Bronchial epithelial cell (primary cell): Measurements from ENCODE around the gene KCNH4. TPM values are rescaled to one million over a fixed set of nuclear protein-coding genes. Genes with fewer than 3 reads are reported as not detected.

Experiments
- DNase-seq: peaks from one replicate; pipeline ENCODE4 v3.0.0-alpha.2; 2010; ENCODE audit warnings: low read depth
- FAIRE-seq: peaks from 2 replicates; lab custom pipeline; 2011; peaks lifted over from hg19 to GRCh38; lab: Jason Lieb, UNC
- H3K27me3 ChIP-seq: 2 replicates; pipeline ENCODE4 v1.5.1; 2011; ENCODE audit warnings: low read length; ENCODE audit not compliant: control insufficient read depth, insufficient read depth
- H3K36me3 ChIP-seq: 2 replicates; pipeline ENCODE4 v1.5.1; 2011; ENCODE audit warnings: low read length; ENCODE audit not compliant: control insufficient read depth, insufficient read depth
- H3K4me3 ChIP-seq: 2 replicates; pipeline ENCODE4 v1.5.1; 2011; ENCODE audit warnings: mild to moderate bottlenecking, low read depth, low read length, control low read depth
- total RNA-seq: library from RNA; depleted of rRNA; stranded (reverse); fragments of >200 nt; gene quantifications from 2 replicates; pipeline ENCODE4 v1.2.1, GENCODE V29; 2014
- TF ChIP-seq, protein P1 (sequence below): IDR thresholded peaks from 2 replicates; pipeline ENCODE4 v1.5.1; 2011; ENCODE audit warnings: mild to moderate bottlenecking, moderate library complexity, low read length, control low read depth, inconsistent platforms; ENCODE audit not compliant: insufficient read depth, severe bottlenecking

Gene KCNH4
- total RNA-seq, 1 donor from 2014 or later, result not detected

DNA sequence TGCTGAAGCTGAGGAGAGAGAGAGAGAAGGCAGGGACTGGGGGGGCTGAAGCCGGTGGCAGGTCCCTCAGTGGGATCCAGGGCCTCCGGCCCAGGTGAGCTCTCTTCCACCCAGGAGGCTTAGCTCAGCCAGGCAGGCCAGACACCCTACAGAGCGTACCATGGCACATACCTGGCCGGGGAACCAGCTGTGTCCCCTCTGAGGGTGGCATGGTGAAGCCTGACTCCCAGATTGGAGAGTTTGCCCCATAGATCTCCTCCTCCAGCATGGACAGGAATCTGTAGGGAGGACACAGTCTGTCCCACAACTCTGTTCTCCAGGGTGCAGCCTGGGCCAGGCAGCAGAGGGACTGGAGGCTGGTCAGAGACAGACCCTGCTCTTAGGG, 62.8 kb downstream of the KCNH4 start:
- FAIRE-seq, result no peak
- DNase-seq, result no peak
- Histone ChIP-seq H3K36me3 (peaks cover 30% of the 10 kb centered on the region), H3K27me3 (no peaks in the 10 kb centered on the region), H3K4me3 (no peak overlapping the region)
- TF ChIP-seq, protein P1, sequence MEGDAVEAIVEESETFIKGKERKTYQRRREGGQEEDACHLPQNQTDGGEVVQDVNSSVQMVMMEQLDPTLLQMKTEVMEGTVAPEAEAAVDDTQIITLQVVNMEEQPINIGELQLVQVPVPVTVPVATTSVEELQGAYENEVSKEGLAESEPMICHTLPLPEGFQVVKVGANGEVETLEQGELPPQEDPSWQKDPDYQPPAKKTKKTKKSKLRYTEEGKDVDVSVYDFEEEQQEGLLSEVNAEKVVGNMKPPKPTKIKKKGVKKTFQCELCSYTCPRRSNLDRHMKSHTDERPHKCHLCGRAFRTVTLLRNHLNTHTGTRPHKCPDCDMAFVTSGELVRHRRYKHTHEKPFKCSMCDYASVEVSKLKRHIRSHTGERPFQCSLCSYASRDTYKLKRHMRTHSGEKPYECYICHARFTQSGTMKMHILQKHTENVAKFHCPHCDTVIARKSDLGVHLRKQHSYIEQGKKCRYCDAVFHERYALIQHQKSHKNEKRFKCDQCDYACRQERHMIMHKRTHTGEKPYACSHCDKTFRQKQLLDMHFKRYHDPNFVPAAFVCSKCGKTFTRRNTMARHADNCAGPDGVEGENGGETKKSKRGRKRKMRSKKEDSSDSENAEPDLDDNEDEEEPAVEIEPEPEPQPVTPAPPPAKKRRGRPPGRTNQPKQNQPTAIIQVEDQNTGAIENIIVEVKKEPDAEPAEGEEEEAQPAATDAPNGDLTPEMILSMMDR, result no peak

DNA sequence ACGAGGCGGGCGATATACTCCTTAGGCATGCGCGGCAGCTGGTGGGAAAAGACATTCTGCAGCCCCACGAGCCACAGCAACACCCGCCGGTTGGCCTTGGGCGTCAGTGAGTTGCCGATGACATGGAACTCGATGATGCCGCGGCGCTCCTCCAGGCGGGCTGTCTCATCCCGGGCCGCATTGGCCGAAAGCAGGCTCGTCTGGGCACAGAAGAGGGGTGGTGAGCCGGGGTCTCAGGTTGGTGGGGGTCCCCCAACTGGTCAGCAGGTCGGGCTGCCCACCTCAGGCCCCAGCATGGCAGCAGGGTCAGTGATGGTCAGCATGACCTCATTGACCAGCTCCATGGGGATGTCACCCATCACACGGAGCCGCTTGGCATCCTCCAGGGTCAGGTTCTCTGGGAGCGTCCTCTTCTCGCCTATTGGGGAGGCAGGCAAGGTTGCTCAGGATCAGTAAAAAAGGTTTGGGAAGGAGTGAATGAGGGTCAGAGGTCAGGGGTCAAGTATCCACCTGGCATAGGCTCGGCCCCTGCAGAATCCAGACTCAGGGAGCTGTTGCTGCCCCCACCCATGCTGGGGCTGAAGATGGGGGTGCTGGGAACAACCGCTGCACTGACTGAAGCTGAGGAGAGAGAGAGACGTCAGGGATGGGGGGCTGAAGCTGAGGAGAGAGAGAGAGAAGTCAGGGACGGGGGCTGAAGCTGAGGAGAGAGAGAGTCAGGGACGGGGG, 63.4 kb downstream of the KCNH4 start:
- TF ChIP-seq, protein P1, result no peak
- no peak for DNase-seq
- no peak for FAIRE-seq
- Histone ChIP-seq H3K27me3 (no peaks in the 10 kb centered on the region), H3K4me3 (no peak overlapping the region), H3K36me3 (peaks cover 31% of the 10 kb centered on the region)

DNA sequence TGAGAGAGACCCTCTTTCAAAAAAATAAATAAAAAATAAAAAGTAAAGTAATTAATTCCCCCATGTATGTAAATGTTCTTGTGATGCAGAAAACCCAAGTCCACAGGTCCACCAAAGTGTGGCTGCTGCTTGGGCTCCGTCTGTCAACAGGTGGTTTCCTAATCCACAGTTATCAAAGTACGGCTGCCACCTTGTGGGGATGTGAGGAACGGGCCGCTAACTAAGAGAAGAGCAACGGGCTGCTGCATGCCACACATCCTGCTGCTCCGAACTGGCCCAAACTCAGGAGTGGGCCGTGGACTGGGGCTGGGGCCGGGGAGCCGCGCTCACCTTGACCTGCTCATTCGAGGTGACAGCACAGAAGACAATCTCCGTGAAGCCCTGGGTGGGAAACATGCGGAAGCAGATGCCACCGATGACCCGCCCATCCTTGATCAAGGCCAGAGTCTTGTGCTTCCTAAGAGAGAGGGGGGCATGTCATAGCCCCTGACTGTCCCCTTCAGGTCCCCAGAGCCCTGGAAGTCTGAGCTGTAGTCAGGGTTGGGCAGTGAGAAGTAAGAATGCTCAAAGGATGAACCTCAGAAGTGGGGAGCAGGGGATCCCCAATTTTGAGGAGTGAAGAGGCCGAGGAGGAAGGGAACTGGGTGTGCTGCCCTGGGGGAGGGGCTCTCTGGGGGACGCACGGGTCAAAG, 64.1 kb downstream of the KCNH4 start:
- Histone ChIP-seq H3K27me3 (no peaks in the 10 kb centered on the region), H3K4me3 (no peak overlapping the region), H3K36me3 (peaks cover 31% of the 10 kb centered on the region)
- peak; percentile 61 for DNase-seq
- TF ChIP-seq, protein P1, result peak; percentile 80
- FAIRE-seq, result no peak

DNA sequence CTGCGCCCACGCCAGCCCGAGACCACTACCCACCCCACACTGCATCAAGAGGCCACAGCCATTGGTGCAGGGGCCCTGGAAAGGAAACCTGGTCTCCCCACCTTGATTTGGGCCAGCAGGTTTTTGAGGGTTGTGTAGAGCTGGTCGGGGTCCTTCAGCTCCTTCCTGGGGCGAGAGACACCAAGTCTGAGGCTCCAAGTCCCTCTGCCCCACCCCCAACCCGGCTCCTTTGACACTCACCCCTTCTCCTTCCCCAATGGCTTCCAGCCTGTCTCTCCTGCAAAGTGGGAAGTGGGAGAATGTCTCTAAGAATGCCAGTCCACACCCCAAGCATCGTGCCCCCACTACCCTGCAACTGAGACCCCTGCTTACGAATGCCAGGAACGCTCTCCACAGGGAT, 66.8 kb downstream of the KCNH4 start:
- Histone ChIP-seq H3K36me3 (peaks cover 29% of the 10 kb centered on the region), H3K4me3 (no peak overlapping the region), H3K27me3 (no peaks in the 10 kb centered on the region)
- FAIRE-seq (no peak), DNase-seq (no peak)
- TF ChIP-seq, protein P1, result no peak

DNA sequence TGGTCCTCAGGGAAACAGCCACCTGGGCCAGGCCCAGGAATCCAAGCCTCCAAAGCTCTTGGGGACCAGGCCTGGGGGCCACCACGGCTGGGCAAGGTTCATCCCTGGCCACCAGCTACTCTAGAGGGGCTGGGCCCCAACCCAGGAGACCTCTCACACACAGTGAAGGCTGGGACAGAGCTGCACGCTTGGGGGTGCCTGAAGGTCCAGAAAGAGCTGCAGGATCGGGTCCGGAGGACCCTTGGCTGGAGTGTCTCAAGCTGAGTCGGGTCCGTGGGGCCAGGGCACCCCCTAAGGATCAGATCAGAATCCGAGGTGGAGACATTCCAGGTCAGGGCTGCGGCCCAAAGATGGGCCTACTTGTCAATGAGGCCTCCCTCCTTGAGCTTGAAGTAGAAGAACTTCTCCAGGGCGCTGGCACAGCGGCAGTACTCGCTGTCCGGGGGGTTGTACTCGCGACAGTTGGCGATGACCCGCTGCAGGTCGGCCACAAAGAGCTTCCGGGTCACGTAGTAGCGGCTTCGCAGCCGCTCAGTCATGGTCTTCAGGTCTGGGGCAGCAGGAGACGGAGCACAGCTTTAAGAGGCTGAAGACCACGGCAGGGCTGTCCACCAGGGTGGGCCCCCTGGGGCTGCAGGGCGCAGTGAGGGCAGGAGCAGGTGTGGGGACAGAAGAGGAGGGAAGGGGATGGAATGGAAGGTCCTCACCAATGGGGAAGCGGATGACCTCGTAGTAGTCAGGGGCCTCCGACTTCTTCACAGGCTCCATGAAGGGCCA, 67.5 kb downstream of the KCNH4 start:
- TF ChIP-seq, protein P1, result no peak
- no peak for DNase-seq
- FAIRE-seq, result no peak
- H3K4me3 ChIP-seq, result no peak overlapping the region
- H3K36me3 ChIP-seq, result peaks cover 25% of the 10 kb centered on the region
- H3K27me3 ChIP-seq, result no peaks in the 10 kb centered on the region
